HepG2 (cell line): ENCODE results near the gene AP1S3. TPM values are rescaled to one million over a fixed set of nuclear protein-coding genes. Genes with fewer than 3 reads are reported as not detected.

ENCODE experiments used
- FOSL2 ChIP-seq: sonication (generic); formaldehyde crosslinking; IDR thresholded peaks from 2 replicates; pipeline ENCODE4 v1.4.0; 2020; ENCODE audit warnings: missing genetic modification reagents
- KMT2A ChIP-seq: sonication (generic); formaldehyde crosslinking; IDR thresholded peaks from 2 replicates; pipeline ENCODE4 v1.4.0; 2020; ENCODE audit warnings: missing genetic modification reagents
- LCORL ChIP-seq, 2 experiments: fragments of 450-650 bp in 1 of 2; sonication (generic) in 1 of 2; formaldehyde crosslinking in 1 of 2; IDR thresholded peaks; 2 replicates each; pipeline versions ENCODE4 v1.5.0 to v1.6.1; 2017 to 2020; ENCODE audit warnings: antibody characterized with exemption in 1 of 2, missing genetic modification reagents in 1 of 2
- NFIC ChIP-seq: IDR thresholded peaks from 2 replicates; pipeline ENCODE4 v1.6.1; 2012; ENCODE audit warnings: mild to moderate bottlenecking, low read length, inconsistent platforms
- NONO ChIP-seq, 2 experiments: fragments of 450-650 bp in 1 of 2; sonication (generic) in 1 of 2; formaldehyde crosslinking in 1 of 2; IDR thresholded peaks in 1 of 2; conservative IDR thresholded peaks in 1 of 2; 2 replicates each; pipeline versions ENCODE4 v1.6.1 to v1.8.0; 2017 to 2022; ENCODE audit warnings: mild to moderate bottlenecking in 1 of 2, missing genetic modification reagents in 1 of 2, moderate library complexity in 1 of 2
- PCBP2 ChIP-seq: fragments of 200-400 bp; formaldehyde crosslinking; optimal IDR thresholded peaks from 2 replicates; pipeline ENCODE3; 2018; ENCODE audit warnings: low read length, low read depth; ENCODE audit not compliant: poor library complexity, severe bottlenecking
- PLRG1 ChIP-seq: fragments of 450-650 bp; conservative IDR thresholded peaks from 2 replicates; pipeline ENCODE4 v1.6.1; 2016
- SOX6 ChIP-seq, 2 experiments: fragments of 450-650 bp in 1 of 2; sonication (generic) in 1 of 2; formaldehyde crosslinking in 1 of 2; IDR thresholded peaks; 2 replicates each; pipeline versions ENCODE4 v1.4.0 to v1.6.1; 2017 to 2020; ENCODE audit warnings: antibody characterized with exemption in 1 of 2, mild to moderate bottlenecking in 1 of 2, missing genetic modification reagents in 1 of 2
- TAF1 ChIP-seq: sonication (generic); formaldehyde crosslinking; IDR thresholded peaks from 2 replicates; pipeline ENCODE4 v1.4.0; 2020; ENCODE audit warnings: missing genetic modification reagents
- U2AF1 ChIP-seq: fragments of 200-400 bp; formaldehyde crosslinking; optimal IDR thresholded peaks from 2 replicates; pipeline ENCODE3; 2017; ENCODE audit warnings: mild to moderate bottlenecking, low read depth, low read length
- ZBTB7A ChIP-seq: sonication (generic); formaldehyde crosslinking; IDR thresholded peaks from 2 replicates; pipeline ENCODE4 v1.8.0; 2022; ENCODE audit warnings: mild to moderate bottlenecking, missing genetic modification reagents
- ZC3H13 ChIP-seq: sonication (generic); formaldehyde crosslinking; IDR thresholded peaks from 2 replicates; pipeline ENCODE4 v1.8.1; 2023; ENCODE audit warnings: mild to moderate bottlenecking, missing genetic modification reagents, moderate library complexity
- ZEB1 ChIP-seq: IDR thresholded peaks from 2 replicates; pipeline ENCODE4 v1.6.1; 2012; ENCODE audit warnings: mild to moderate bottlenecking, low read depth, inconsistent platforms; ENCODE audit not compliant: insufficient replicate concordance
- ZNF205 ChIP-seq: IDR thresholded peaks from 2 replicates; pipeline ENCODE4 v1.6.1; 2018; ENCODE audit warnings: missing biosample characterization, missing genetic modification reagents
- ZNF598 ChIP-seq: sonication (generic); formaldehyde crosslinking; IDR thresholded peaks from 2 replicates; pipeline ENCODE4 v1.5.1; 2020; ENCODE audit warnings: mild to moderate bottlenecking, missing genetic modification reagents, borderline replicate concordance
- ZSCAN31 ChIP-seq: sonication (generic); formaldehyde crosslinking; IDR thresholded peaks from 2 replicates; pipeline ENCODE4 v1.5.0; 2020; ENCODE audit warnings: low read depth, mild to moderate bottlenecking, missing genetic modification reagents
- polyA plus RNA-seq, 8 experiments: library from polyadenylated mRNA; depleted of rRNA in 3 of 8; stranded (reverse) in 7 of 8; unstranded in 1 of 8; fragments of >200 nt; fragmentation: Illumina TruSeq in 4 of 8; extraction: Trizol in 4 of 8; gene quantifications; 2 replicates each; pipeline versions ENCODE4 v1.2.1 to v1.2.3, GENCODE V29; 2011 to 2016; ENCODE audit warnings: low read depth in 4 of 8, missing spikeins in 1 of 8, mixed read lengths in 1 of 8; ENCODE audit not compliant: insufficient read depth in 1 of 8
- total RNA-seq, 5 experiments: library from RNA; depleted of rRNA; stranded (reverse); fragments of >200 nt; fragmentation: Illumina TruSeq; extraction: Trizol; gene quantifications; 2 replicates each; pipeline ENCODE4 v1.2.3, GENCODE V29; 2016; ENCODE audit warnings: low read depth in 1 of 5
- TF ChIP-seq, protein P1 (sequence below): sonication (generic); formaldehyde crosslinking; IDR thresholded peaks from 2 replicates; pipeline ENCODE4 v1.4.0; 2020; ENCODE audit warnings: missing genetic modification reagents, borderline replicate concordance
- TF ChIP-seq, protein P2 (sequence below): sonication (generic); formaldehyde crosslinking; IDR thresholded peaks from 2 replicates; pipeline ENCODE4 v1.4.0; 2020; ENCODE audit warnings: mild to moderate bottlenecking, missing genetic modification reagents
- TF ChIP-seq, protein P3 (sequence below): sonication (generic); formaldehyde crosslinking; IDR thresholded peaks from 2 replicates; pipeline ENCODE4 v1.5.0; 2020; ENCODE audit warnings: mild to moderate bottlenecking, missing genetic modification reagents
- TF ChIP-seq, protein P4 (sequence below): sonication (generic); formaldehyde crosslinking; IDR thresholded peaks from 2 replicates; pipeline ENCODE4 v1.4.0; 2020; ENCODE audit warnings: missing genetic modification reagents

Gene AP1S3
- total and polyA plus RNA-seq, 2 of the 13 experiments (the other 11 are each of a cell fraction or from before 2014, with no cell fraction given) = 3.0 to 16.3 TPM

DNA sequence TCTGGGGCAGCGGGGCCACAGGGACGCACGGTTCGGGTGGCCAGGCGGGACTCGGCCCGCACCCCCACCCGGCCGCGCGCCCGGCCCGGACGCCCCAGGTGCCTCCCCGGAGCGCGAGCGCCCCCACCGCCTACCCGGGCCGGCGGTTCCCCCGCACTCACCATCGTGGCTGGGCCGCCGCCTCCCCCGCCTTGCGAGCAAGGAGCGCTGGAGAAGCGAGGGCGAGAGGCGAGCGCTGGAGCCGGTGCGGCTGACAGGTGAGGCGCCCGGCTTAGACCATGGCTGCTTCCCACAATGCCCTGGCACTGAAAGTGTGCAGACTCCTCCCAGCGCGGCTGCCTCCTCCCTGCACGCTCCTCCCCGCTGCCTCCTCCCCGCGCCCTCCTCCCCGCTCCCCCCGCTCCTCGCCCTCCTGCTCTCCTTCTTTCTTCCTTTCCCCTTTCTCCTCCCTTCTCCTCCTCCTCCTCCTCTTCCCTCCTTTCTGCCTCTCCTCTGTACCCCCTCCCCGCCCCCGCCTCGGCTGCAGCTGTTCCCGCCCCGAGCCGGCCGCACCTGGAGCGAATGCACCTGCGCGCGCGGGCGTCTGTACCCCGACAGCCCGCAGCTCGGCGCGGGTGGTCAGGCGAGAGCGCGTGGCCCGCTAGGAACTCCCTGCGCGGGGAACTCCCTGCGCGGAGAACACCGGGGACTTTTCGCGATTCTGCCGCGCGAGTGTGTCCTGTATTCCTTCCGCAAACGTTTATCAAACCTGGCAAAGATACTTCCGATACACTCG, at the start of gene AP1S3 (continued):
- TF ChIP-seq, protein P1, sequence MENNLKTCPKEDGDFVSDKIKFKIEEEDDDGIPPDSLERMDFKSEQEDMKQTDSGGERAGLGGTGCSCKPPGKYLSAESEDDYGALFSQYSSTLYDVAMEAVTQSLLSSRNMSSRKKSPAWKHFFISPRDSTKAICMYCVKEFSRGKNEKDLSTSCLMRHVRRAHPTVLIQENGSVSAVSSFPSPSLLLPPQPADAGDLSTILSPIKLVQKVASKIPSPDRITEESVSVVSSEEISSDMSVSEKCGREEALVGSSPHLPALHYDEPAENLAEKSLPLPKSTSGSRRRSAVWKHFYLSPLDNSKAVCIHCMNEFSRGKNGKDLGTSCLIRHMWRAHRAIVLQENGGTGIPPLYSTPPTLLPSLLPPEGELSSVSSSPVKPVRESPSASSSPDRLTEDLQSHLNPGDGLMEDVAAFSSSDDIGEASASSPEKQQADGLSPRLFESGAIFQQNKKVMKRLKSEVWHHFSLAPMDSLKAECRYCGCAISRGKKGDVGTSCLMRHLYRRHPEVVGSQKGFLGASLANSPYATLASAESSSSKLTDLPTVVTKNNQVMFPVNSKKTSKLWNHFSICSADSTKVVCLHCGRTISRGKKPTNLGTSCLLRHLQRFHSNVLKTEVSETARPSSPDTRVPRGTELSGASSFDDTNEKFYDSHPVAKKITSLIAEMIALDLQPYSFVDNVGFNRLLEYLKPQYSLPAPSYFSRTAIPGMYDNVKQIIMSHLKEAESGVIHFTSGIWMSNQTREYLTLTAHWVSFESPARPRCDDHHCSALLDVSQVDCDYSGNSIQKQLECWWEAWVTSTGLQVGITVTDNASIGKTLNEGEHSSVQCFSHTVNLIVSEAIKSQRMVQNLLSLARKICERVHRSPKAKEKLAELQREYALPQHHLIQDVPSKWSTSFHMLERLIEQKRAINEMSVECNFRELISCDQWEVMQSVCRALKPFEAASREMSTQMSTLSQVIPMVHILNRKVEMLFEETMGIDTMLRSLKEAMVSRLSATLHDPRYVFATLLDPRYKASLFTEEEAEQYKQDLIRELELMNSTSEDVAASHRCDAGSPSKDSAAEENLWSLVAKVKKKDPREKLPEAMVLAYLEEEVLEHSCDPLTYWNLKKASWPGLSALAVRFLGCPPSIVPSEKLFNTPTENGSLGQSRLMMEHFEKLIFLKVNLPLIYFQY = peak; percentile 71
- no peak for TF ChIP-seq SOX6 (IDR thresholded peaks at IDR 0.05)
- TF ChIP-seq SOX6 (CRISPR knock-in tag; IDR thresholded peaks at IDR 0.05) = peak; percentile 39; the same call in 1 of the 2 replicates
- peak; percentile 95 for TF ChIP-seq ZEB1
- TF ChIP-seq, protein P2, sequence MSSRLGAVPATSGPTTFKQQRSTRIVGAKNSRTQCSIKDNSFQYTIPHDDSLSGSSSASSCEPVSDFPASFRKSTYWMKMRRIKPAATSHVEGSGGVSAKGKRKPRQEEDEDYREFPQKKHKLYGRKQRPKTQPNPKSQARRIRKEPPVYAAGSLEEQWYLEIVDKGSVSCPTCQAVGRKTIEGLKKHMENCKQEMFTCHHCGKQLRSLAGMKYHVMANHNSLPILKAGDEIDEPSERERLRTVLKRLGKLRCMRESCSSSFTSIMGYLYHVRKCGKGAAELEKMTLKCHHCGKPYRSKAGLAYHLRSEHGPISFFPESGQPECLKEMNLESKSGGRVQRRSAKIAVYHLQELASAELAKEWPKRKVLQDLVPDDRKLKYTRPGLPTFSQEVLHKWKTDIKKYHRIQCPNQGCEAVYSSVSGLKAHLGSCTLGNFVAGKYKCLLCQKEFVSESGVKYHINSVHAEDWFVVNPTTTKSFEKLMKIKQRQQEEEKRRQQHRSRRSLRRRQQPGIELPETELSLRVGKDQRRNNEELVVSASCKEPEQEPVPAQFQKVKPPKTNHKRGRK = peak; percentile 55; the same call in 1 of the 2 replicates
- TF ChIP-seq PLRG1 = no peak
- no peak for TF ChIP-seq PCBP2
- TF ChIP-seq LCORL (IDR thresholded peaks at IDR 0.05) = no peak
- TF ChIP-seq LCORL (CRISPR knock-in tag; IDR thresholded peaks at IDR 0.05) = peak; percentile 27; the same call in 1 of the 2 replicates
- peak; percentile 88; the same call in 1 of the 2 replicates for TF ChIP-seq ZNF598 (CRISPR knock-in tag)
- TF ChIP-seq ZBTB7A = no peak
- TF ChIP-seq, protein P3, sequence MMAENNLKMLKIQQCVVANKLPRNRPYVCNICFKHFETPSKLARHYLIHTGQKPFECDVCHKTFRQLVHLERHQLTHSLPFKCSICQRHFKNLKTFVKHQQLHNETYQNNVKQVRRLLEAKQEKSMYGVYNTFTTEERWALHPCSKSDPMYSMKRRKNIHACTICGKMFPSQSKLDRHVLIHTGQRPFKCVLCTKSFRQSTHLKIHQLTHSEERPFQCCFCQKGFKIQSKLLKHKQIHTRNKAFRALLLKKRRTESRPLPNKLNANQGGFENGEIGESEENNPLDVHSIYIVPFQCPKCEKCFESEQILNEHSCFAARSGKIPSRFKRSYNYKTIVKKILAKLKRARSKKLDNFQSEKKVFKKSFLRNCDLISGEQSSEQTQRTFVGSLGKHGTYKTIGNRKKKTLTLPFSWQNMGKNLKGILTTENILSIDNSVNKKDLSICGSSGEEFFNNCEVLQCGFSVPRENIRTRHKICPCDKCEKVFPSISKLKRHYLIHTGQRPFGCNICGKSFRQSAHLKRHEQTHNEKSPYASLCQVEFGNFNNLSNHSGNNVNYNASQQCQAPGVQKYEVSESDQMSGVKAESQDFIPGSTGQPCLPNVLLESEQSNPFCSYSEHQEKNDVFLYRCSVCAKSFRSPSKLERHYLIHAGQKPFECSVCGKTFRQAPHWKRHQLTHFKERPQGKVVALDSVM (CRISPR knock-in tag) = peak; percentile 87
- TF ChIP-seq TAF1 (CRISPR knock-in tag) = peak; percentile 55; the same call in 1 of the 2 replicates
- no peak for TF ChIP-seq NFIC
- no peak for TF ChIP-seq NONO (IDR thresholded peaks at IDR 0.05)
- TF ChIP-seq NONO (CRISPR knock-in tag; conservative IDR thresholded peaks at IDR 0.05) = peak; percentile 46; the same call in 1 of the 2 replicates
- TF ChIP-seq ZC3H13 (CRISPR knock-in tag) = no peak
- 0 out of 2 replicates have a peak, but pooled peaks have one; percentile 47 for TF ChIP-seq ZNF205 (CRISPR knock-in tag)
- peak; percentile 10; the same call in 1 of the 2 replicates for TF ChIP-seq FOSL2 (CRISPR knock-in tag)
- peak; percentile 69 for TF ChIP-seq KMT2A
- TF ChIP-seq, protein P4, sequence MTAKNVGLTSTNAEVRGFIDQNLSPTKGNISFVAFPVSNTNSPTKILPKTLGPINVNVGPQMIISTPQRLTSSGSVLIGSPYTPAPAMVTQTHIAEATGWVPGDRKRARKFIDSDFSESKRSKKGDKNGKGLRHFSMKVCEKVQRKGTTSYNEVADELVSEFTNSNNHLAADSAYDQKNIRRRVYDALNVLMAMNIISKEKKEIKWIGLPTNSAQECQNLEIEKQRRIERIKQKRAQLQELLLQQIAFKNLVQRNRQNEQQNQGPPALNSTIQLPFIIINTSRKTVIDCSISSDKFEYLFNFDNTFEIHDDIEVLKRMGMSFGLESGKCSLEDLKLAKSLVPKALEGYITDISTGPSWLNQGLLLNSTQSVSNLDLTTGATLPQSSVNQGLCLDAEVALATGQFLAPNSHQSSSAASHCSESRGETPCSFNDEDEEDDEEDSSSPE = peak; percentile 31
- peak; percentile 37 for TF ChIP-seq ZSCAN31 (CRISPR knock-in tag)
- no peak for TF ChIP-seq U2AF1
